SK-N-SH (cell line): ENCODE data around the gene SLC26A11. TPM values are rescaled to one million over a fixed set of nuclear protein-coding genes. Genes with fewer than 3 reads are reported as not detected.

Source experiments
- CTCF ChIA-PET: fragments of 300-600, 350-600 bp; formaldehyde crosslinking; extraction: SDS; loops from one replicate; lab custom pipeline; 2021; lab: Yijun Ruan, JAX
- POLR2A ChIA-PET: fragments of 350-600 bp; sonication (Branson Sonifier 250); formaldehyde crosslinking; extraction: SDS; loops from one replicate; lab custom pipeline; 2020; ENCODE audit warnings: antibody characterized with exemption, inconsistent platforms; lab: Yijun Ruan, JAX
- DNase-seq: peaks from one replicate; pipeline ENCODE4 v3.0.0; 2012
- H2AFZ ChIP-seq: fragments of 200-600 bp; sonication (generic); 2 replicates; pipeline ENCODE4 v1.8.1; 2016; ENCODE audit warnings: antibody characterized with exemption, mild to moderate bottlenecking, low read depth
- H3F3A ChIP-seq: fragments of 200-600 bp; sonication (generic); replicated peaks from 2 replicates; pipeline ENCODE3; 2016; ENCODE audit warnings: antibody characterized with exemption, mild to moderate bottlenecking; ENCODE audit not compliant: insufficient read depth
- H3K27ac ChIP-seq, 2 experiments: fragments of 200-500 bp in 1 of 2; fragments of 200-600 bp in 1 of 2; sonication (Bioruptor generic) in 1 of 2; sonication (generic), shearing (Covaris generic) in 1 of 2; 2 replicates each; pipeline versions ENCODE4 v1.5.1 to v1.6.1; 2014 to 2016; ENCODE audit warnings: low read depth in 2 of 2, inconsistent platforms in 1 of 2, low read length in 1 of 2, mild to moderate bottlenecking in 1 of 2, mixed read lengths in 1 of 2
- H3K27me3 ChIP-seq: fragments of 200-600 bp; sonication (generic), shearing (Covaris generic); 2 replicates; pipeline ENCODE4 v1.6.1; 2016; ENCODE audit warnings: mixed run types; ENCODE audit not compliant: insufficient read depth
- H3K36me3 ChIP-seq, 2 experiments: fragments of 200-500 bp in 1 of 2; fragments of 200-600 bp in 1 of 2; sonication (Bioruptor generic) in 1 of 2; sonication (generic) in 1 of 2; replicated peaks in 1 of 2; 2 replicates each; pipeline versions ENCODE3 to v1.5.1; 2014 to 2016; ENCODE audit warnings: low read length in 1 of 2, mild to moderate bottlenecking in 1 of 2; ENCODE audit not compliant: insufficient read depth in 2 of 2, control insufficient read depth in 1 of 2
- H3K4me1 ChIP-seq, 2 experiments: fragments of 200-500 bp in 1 of 2; fragments of 200-600 bp in 1 of 2; sonication (Bioruptor generic) in 1 of 2; sonication (generic), shearing (Covaris generic) in 1 of 2; 2 replicates each; pipeline versions ENCODE4 v1.5.1 to v1.6.1; 2014 to 2016; ENCODE audit warnings: low read depth in 1 of 2, low read length in 1 of 2, mixed run types in 1 of 2; ENCODE audit not compliant: insufficient read depth in 2 of 2, control insufficient read depth in 1 of 2
- H3K4me2 ChIP-seq: fragments of 200-600 bp; sonication (generic), shearing (Covaris generic); 2 replicates; pipeline ENCODE4 v1.6.1; 2017; ENCODE audit warnings: mixed run types
- H3K4me3 ChIP-seq, 2 experiments: fragments of 200-500 bp in 1 of 2; fragments of 200-600 bp in 1 of 2; sonication (Bioruptor generic) in 1 of 2; sonication (generic), shearing (Covaris generic) in 1 of 2; 2 replicates each; pipeline versions ENCODE4 v1.5.1 to v1.8.1; 2014 to 2016; ENCODE audit warnings: low read depth in 2 of 2, inconsistent platforms in 1 of 2, low read length in 1 of 2, mild to moderate bottlenecking in 1 of 2, mixed read lengths in 1 of 2, moderate library complexity in 1 of 2
- H3K79me2 ChIP-seq: fragments of 200-600 bp; sonication (generic); 2 replicates; pipeline ENCODE4 v1.8.1; 2017; ENCODE audit warnings: mild to moderate bottlenecking; ENCODE audit not compliant: insufficient read depth
- H3K9ac ChIP-seq: fragments of 200-600 bp; sonication (generic); 2 replicates; pipeline ENCODE4 v1.6.1; 2017; ENCODE audit warnings: mixed run types
- H3K9me2 ChIP-seq: fragments of 200-600 bp; sonication (generic); 2 replicates; pipeline ENCODE4 v1.6.1; 2017; ENCODE audit warnings: mixed run types
- H3K9me3 ChIP-seq: fragments of 200-600 bp; sonication (generic); 2 replicates; pipeline ENCODE4 v1.6.1; 2017; ENCODE audit warnings: mixed run types, mild to moderate bottlenecking, moderate library complexity
- H4K20me1 ChIP-seq: fragments of 200-600 bp; sonication (generic); 2 replicates; pipeline ENCODE4 v1.6.1; 2017; ENCODE audit warnings: mild to moderate bottlenecking, mixed run types; ENCODE audit not compliant: insufficient read depth
- CHD2 ChIP-seq: fragments of 150-350 bp; IDR thresholded peaks from 2 replicates; pipeline ENCODE4 v1.6.1; 2018; ENCODE audit warnings: low read length; ENCODE audit not compliant: partially characterized antibody
- CTCF ChIP-seq: fragments of 200-600 bp; sonication (generic); IDR thresholded peaks from 2 replicates; pipeline ENCODE4 v1.6.1; 2017; ENCODE audit warnings: antibody characterized with exemption, mild to moderate bottlenecking, moderate library complexity
- ELF1 ChIP-seq: IDR thresholded peaks from 2 replicates; pipeline ENCODE4 v1.4.0; 2012
- FOXJ3 ChIP-seq: sonication (generic); formaldehyde crosslinking; IDR thresholded peaks from 2 replicates; pipeline ENCODE4 v1.5.1; 2020; ENCODE audit warnings: mild to moderate bottlenecking, missing genetic modification reagents
- FOXM1 ChIP-seq: IDR thresholded peaks from 2 replicates; pipeline ENCODE4 v1.4.0; 2012; ENCODE audit warnings: low read depth, mild to moderate bottlenecking
- GABPA ChIP-seq: IDR thresholded peaks from 2 replicates; pipeline ENCODE4 v1.4.0; 2012; ENCODE audit warnings: low read depth, mild to moderate bottlenecking
- GATA2 ChIP-seq: sonication (generic); formaldehyde crosslinking; IDR thresholded peaks from 2 replicates; pipeline ENCODE4 v1.5.0; 2020; ENCODE audit warnings: mild to moderate bottlenecking, missing genetic modification reagents
- JUND ChIP-seq: IDR thresholded peaks from 2 replicates; pipeline ENCODE4 v1.4.0; 2012
- MAX ChIP-seq: IDR thresholded peaks from 2 replicates; pipeline ENCODE4 v1.4.0; 2012; ENCODE audit warnings: low read depth
- MXI1 ChIP-seq: IDR thresholded peaks from 2 replicates; pipeline ENCODE4 v1.6.1; 2012; ENCODE audit warnings: mild to moderate bottlenecking, low read depth, low read length, improper control_type of control experiment
- NFIC ChIP-seq: IDR thresholded peaks from 2 replicates; pipeline ENCODE4 v1.4.0; 2012; ENCODE audit warnings: borderline replicate concordance
- RAD21 ChIP-seq: IDR thresholded peaks from 2 replicates; pipeline ENCODE4 v1.6.1; 2012; ENCODE audit warnings: mild to moderate bottlenecking, low read length
- RFX5 ChIP-seq: IDR thresholded peaks from 2 replicates; pipeline ENCODE4 v1.6.1; 2012; ENCODE audit warnings: mild to moderate bottlenecking, improper control_type of control experiment, low read length
- SIN3A ChIP-seq: IDR thresholded peaks from 2 replicates; pipeline ENCODE4 v1.6.1; 2012; ENCODE audit warnings: low read depth, mild to moderate bottlenecking, low read length, moderate library complexity, borderline replicate concordance
- TEAD4 ChIP-seq: IDR thresholded peaks from 2 replicates; pipeline ENCODE4 v1.4.0; 2012; ENCODE audit warnings: mild to moderate bottlenecking, borderline replicate concordance; ENCODE audit not compliant: insufficient read depth
- YY1 ChIP-seq: IDR thresholded peaks from 2 replicates; pipeline ENCODE4 v1.4.0; 2012; ENCODE audit warnings: low read depth, mild to moderate bottlenecking
- WGBS: methylation state at CpG from one replicate; pipeline ENCODE4 v1.1.6; 2017; ENCODE audit warnings: low lambda C conversion rate; 5-methylcytosine and 5-hydroxymethylcytosine counted together
- polyA plus RNA-seq, 3 experiments: library from polyadenylated mRNA; depleted of rRNA; stranded (reverse); fragments of >200 nt; gene quantifications; 2 replicates each; pipeline ENCODE4 v1.2.3, GENCODE V29; 2012
- TF ChIP-seq, protein P1 (sequence below): IDR thresholded peaks from 2 replicates; pipeline ENCODE4; 2012
- TF ChIP-seq, protein P2 (sequence below): IDR thresholded peaks from 2 replicates; pipeline ENCODE4 v1.4.0; 2012; ENCODE audit warnings: low read depth, borderline replicate concordance
- TF ChIP-seq, protein P3 (sequence below): fragments of 150-350 bp; IDR thresholded peaks from 2 replicates; pipeline ENCODE4 v1.6.1; 2016; ENCODE audit warnings: mild to moderate bottlenecking, low read depth, low read length

SLC26A11 gene
- polyA plus RNA-seq, 1 of the 3 experiments (the other 2 are of a cell fraction): 35.9 TPM

GRCh38 chr17:80177986-80178595 lies 42.1 kb upstream of the SLC26A11 start:
- H3K27me3 ChIP-seq: 0 out of 2 replicates have a peak, but pooled peaks cover 4% of the 10 kb centered on the region
- no peak overlapping the region for H3K9ac ChIP-seq
- H3K4me3 ChIP-seq: no peak overlapping the region
- no peak overlapping the region for H3K4me2 ChIP-seq
- POLR2A ChIA-PET: no interaction called here
- H3K4me1 ChIP-seq: no peaks in the 10 kb centered on the region
- no peaks in the 10 kb centered on the region for H3K36me3 ChIP-seq
- no peaks in the 10 kb centered on the region for H3F3A ChIP-seq
- 78% methylated on average over 21 of the region's 21 CpGs for WGBS
- TF ChIP-seq ELF1 (no peak), SIN3A (no peak), MAX (no peak), YY1 (no peak), CTCF (no peak), MXI1 (no peak), TEAD4 (no peak), FOXJ3 (CRISPR knock-in tag) (no peak), RAD21 (no peak), GABPA (no peak), JUND (no peak), FOXM1 (no peak), CHD2 (no peak), RFX5 (no peak), NFIC (no peak), GATA2 (CRISPR knock-in tag) (no peak)
- TF ChIP-seq, protein P1, sequence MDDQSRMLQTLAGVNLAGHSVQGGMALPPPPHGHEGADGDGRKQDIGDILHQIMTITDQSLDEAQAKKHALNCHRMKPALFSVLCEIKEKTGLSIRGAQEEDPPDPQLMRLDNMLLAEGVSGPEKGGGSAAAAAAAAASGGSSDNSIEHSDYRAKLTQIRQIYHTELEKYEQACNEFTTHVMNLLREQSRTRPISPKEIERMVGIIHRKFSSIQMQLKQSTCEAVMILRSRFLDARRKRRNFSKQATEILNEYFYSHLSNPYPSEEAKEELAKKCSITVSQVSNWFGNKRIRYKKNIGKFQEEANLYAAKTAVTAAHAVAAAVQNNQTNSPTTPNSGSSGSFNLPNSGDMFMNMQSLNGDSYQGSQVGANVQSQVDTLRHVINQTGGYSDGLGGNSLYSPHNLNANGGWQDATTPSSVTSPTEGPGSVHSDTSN: no peak
- TF ChIP-seq, protein P2, sequence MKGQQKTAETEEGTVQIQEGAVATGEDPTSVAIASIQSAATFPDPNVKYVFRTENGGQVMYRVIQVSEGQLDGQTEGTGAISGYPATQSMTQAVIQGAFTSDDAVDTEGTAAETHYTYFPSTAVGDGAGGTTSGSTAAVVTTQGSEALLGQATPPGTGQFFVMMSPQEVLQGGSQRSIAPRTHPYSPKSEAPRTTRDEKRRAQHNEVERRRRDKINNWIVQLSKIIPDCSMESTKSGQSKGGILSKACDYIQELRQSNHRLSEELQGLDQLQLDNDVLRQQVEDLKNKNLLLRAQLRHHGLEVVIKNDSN: no peak
- TF ChIP-seq, protein P3, sequence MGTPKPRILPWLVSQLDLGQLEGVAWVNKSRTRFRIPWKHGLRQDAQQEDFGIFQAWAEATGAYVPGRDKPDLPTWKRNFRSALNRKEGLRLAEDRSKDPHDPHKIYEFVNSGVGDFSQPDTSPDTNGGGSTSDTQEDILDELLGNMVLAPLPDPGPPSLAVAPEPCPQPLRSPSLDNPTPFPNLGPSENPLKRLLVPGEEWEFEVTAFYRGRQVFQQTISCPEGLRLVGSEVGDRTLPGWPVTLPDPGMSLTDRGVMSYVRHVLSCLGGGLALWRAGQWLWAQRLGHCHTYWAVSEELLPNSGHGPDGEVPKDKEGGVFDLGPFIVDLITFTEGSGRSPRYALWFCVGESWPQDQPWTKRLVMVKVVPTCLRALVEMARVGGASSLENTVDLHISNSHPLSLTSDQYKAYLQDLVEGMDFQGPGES: no peak
- no peak for DNase-seq
- no peaks in the 10 kb centered on the region for H3K79me2 ChIP-seq
- no peaks in the 10 kb centered on the region for H4K20me1 ChIP-seq
- no peaks in the 10 kb centered on the region for H3K9me2 ChIP-seq
- H2AFZ ChIP-seq: no peak overlapping the region
- H3K27ac ChIP-seq: no peak overlapping the region
- CTCF ChIA-PET: interaction anchor here (0.6 to 1.8 kb wide), 3 partner anchors 24 to 208 kb away, joined by 3 to 5 read pairs (median 3); no protein-coding TSS in a partner anchor
- no peaks in the 10 kb centered on the region for H3K9me3 ChIP-seq
